Measurements from ENCODE around the gene CPVL.
"Not testable (repeated sequence)": the region's sequence is repeated elsewhere in the genome, so short reads cannot be mapped to it uniquely, and the experiment has no call there.

CPVL gene

DNA sequence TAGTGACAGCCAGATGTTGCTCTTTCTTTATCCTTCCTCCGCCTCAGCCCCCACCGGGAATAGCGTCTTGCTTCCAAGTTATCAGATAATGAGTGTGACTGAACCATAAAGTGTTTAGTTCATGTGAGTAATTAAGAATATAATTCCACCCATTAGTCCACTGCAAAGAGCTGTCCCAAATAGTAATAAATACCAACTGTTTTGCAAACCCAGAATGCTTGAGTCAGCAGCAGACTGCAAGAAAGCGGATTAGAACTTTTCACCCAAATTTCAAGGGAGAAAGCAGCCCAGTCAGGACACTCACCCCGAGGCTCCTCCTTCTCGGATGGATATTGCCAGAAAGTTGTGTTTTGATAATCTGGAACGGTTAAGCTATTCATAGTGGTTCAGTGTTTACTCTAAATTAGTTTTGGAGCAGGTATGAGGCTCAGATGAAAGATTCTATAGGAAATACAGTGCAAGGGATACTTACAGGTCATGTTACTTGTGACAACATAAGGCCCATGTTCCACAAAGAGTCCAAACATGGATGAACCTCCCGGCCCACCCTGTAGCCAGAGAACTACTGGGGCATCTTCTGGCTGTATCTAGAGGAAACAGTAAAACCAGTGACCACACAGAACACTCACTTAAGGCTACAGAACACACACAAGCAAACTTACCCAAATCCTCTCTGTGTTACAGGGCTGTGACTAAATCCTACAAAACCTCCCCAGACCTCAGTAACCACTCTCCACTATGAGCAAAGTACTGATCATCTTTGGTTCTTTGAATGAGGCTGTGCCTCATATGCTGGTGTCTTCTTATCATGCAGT is 50.5 kb downstream of the CPVL start:
- no peak for FAIRE-seq
- DNase-seq (ENCODE audit: insufficient read length, low spot score), result no peak

DNA sequence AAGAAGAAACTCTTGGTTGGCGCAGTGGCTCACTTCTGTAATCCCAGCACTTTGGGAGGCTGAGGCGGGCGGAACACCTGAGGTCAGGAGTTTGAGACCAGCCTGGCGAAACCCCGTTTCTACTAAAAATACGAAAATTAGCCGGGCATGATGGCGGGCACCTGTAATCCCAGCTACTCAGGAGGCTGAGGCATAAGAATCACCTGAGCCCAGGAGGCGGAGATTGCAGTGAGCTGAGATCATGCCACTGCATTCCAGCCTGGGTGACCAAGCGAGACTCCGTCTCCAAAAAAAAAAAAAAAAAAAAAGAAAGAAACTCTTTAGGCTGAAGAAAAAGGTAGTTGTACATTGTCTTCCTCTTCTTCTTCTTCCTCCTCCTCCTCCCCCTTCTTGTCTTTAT is 53.2 kb downstream of the CPVL start:
- not testable (repeated sequence) for DNase-seq (ENCODE audit: insufficient read length, low spot score); FAIRE-seq

- DNase-seq (ENCODE audit: insufficient read length, low spot score) (no peak), FAIRE-seq (no peak)
These were observed 54.6 kb downstream of the CPVL start for GRCh38 chr7:29091715-29092114.

- FAIRE-seq (no peak), DNase-seq (ENCODE audit: insufficient read length, low spot score) (no peak)
These were observed 55.3 kb downstream of the CPVL start for GRCh38 chr7:29090836-29091601.

DNA sequence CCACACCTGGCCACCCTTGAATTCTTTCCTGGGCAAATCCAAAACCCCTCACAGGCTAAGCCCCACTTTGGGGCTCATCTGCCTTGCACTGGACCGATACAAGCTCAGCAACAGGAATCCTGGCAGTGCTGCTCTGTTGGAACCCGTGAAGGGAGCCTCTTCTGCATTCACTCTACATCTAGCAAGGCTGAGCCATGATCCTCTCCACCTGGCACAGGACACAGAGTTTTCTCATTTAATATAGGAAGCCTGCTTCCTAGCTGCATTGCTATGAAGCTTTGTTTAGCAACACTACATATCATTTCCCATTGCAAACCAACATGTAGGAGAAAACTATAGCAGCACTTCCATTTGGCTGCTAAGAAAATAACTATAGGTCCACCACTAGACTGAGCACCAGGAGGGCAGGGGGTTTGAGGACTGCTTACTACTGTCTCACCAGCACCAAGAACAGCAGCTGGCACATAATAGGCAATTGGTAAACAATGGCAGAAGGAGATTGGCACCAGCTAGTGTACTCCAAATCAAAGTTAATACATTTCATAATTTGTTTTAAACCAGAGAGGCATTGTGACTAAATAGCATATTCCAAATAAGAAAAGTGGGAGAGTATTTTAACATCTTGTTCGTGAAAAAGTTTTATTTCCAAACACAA is 56.1 kb downstream of the CPVL start:
- no peak for DNase-seq (ENCODE audit: insufficient read length, low spot score)
- no peak for FAIRE-seq

- no peak for FAIRE-seq
These were observed 58.5 kb downstream of the CPVL start for GRCh38 chr7:29087840-29088170.

GRCh38 chr7:29086545-29086944 is 59.8 kb downstream of the CPVL start:
- DNase-seq (ENCODE audit: insufficient read length, low spot score), result no peak
- FAIRE-seq, result no peak

More at GRCh38 chr7:29087840-29088170, 58.5 kb downstream of the CPVL start:
- no peak for DNase-seq (ENCODE audit: insufficient read length, low spot score)

GRCh38 chr7:29084832-29085231 is 61.5 kb downstream of the CPVL start:
- no peak for DNase-seq (ENCODE audit: insufficient read length, low spot score)

DNA sequence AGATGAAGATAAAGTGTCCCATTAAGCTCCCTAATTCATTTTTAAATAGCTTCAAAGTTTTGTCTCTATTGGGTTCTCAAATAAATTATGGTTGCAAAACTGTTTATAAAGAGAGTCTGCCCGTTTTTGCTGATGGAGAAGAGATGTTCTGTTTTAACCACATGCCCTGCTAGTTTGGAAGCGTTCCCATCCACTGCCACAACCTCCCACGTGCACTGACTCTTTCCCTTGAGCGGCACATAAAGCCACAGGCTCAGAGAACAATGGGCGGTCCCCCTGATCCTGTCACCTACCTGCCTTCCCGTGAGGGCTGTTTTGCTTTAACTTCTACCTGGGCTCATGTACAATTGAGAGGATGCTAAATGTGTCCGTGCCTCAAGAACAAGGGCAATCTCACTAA is 65.5 kb downstream of the CPVL start:
- DNase-seq (ENCODE audit: insufficient read length, low spot score) (no peak), FAIRE-seq (no peak)

More at GRCh38 chr7:29084832-29085231, 61.5 kb downstream of the CPVL start:
- no peak for FAIRE-seq

GRCh38 chr7:29078311-29079260 is 67.8 kb downstream of the CPVL start:
- FAIRE-seq, result no peak
- no peak for DNase-seq (ENCODE audit: insufficient read length, low spot score)

- DNase-seq (ENCODE audit: insufficient read length, low spot score) (no peak), FAIRE-seq (no peak)
These were observed 68.5 kb downstream of the CPVL start for GRCh38 chr7:29077854-29078253.

DNA sequence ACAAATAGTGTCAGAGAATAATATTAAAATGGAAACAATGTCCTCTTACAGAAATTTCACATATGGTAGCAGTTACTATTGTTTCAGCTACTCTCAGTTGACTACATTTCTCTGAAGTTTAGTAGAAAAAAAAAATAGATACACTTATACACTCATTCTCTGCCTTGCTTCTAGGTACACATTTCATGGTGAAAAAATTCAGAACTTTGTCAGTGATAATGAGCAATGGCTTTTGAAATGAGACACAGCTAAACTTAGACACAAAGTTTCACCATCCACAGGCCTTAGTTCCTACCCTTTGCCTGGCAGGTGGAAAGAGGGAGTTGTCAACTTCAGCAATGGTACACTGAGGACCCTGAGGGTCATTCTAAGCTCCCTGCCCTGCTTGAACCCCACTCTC is 69.2 kb downstream of the CPVL start:
- DNase-seq (ENCODE audit: insufficient read length, low spot score), result no peak
- no peak for FAIRE-seq

DNA sequence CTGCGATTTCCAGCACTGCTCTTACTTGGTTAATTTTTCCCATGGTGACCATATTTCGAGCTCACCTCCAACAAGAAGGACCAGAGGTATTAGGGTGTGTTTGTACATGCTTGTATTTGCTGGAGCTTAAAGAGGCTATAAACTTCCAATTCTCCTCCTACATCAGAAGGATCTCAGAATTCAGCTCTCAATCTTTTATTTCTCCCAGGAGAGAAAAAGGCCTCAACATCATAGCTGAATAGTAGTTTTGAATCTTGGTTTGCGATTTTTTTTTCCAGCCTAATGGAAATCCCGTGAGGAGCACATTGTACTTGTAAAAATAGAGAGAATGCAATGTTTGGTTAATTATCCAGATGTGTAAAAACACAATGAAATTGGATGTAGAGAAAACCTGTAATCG is 69.7 kb downstream of the CPVL start:
- DNase-seq (ENCODE audit: insufficient read length, low spot score) (no peak), FAIRE-seq (no peak)

- FAIRE-seq (no peak), DNase-seq (ENCODE audit: insufficient read length, low spot score) (no peak)
These were observed 70.7 kb downstream of the CPVL start for GRCh38 chr7:29075606-29076005.

GRCh38 chr7:29071203-29071874 is 75.0 kb downstream of the CPVL start:
- DNase-seq (ENCODE audit: insufficient read length, low spot score), result no peak
- no peak for FAIRE-seq

DNA sequence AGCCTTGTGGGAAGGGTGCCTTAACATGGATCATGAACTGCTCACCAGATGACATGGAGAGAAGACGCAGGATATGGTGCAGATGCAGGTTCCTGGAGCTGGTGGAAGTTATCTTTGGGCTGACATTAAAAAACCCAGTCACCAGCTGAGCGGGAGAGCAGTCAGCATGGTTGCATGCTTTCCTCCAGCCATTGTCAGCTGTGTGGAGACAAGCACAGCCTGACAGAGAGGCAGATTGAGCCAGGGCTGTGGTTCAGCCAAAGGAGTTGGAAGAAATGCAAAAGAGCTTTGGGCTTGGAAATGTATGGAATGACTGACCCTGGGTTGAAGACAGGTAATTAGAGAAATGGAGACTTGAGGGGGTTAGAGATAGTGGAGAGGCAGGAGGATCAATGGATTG is 79.7 kb downstream of the CPVL start:
- DNase-seq (ENCODE audit: insufficient read length, low spot score) (no peak), FAIRE-seq (no peak)

GRCh38 chr7:29065181-29065857 is 81.0 kb downstream of the CPVL start:
- DNase-seq (ENCODE audit: insufficient read length, low spot score) (no peak), FAIRE-seq (no peak)

DNA sequence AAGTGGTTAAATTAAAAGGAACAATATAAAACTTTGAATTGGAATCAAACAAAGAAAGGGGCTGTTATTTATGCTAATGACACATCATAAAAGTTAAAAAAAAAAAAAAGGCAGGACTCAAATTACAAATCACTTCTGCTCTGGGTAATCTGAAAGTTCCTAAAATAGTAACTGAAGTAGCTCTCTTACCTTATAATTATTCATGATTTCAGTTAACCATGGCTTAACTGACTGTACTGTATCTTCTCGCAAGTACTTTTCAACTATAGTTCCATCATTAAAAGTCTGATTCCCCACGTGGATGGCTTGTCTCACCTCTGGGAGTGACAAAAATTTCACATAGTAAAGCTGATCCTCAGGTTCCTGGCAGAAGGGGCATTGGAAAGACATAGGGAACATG is 82.5 kb downstream of the CPVL start:
- FAIRE-seq, result no peak
- DNase-seq (ENCODE audit: insufficient read length, low spot score), result no peak

DNA sequence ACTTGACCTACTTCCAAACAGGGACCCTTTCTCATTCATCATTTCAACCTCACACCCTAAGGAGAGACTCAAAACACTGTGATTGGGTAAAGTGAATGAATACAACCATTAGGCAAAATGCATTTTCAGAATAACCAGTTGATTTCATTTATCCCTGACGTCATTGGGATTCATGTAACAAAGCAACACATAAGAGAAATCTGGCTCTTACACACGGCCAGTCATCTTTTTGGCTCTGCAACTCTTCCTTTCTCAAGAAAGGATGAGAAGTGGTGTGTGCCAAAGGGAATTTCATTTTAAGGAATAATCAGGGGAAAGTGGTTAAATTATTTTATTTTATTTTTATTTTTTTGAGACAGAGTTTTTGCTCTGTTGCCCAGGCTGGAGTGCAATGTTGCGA is 83.1 kb downstream of the CPVL start:
- no peak for DNase-seq (ENCODE audit: insufficient read length, low spot score)
- FAIRE-seq, result no peak
